ENCODE measurements around the gene MEGF8. TPM values are rescaled to one million over a fixed set of nuclear protein-coding genes. Genes with fewer than 3 reads are reported as not detected.

The MEGF8 gene
- total RNA-seq, 1 donor from 2014 or later = 30.2 TPM

DNA sequence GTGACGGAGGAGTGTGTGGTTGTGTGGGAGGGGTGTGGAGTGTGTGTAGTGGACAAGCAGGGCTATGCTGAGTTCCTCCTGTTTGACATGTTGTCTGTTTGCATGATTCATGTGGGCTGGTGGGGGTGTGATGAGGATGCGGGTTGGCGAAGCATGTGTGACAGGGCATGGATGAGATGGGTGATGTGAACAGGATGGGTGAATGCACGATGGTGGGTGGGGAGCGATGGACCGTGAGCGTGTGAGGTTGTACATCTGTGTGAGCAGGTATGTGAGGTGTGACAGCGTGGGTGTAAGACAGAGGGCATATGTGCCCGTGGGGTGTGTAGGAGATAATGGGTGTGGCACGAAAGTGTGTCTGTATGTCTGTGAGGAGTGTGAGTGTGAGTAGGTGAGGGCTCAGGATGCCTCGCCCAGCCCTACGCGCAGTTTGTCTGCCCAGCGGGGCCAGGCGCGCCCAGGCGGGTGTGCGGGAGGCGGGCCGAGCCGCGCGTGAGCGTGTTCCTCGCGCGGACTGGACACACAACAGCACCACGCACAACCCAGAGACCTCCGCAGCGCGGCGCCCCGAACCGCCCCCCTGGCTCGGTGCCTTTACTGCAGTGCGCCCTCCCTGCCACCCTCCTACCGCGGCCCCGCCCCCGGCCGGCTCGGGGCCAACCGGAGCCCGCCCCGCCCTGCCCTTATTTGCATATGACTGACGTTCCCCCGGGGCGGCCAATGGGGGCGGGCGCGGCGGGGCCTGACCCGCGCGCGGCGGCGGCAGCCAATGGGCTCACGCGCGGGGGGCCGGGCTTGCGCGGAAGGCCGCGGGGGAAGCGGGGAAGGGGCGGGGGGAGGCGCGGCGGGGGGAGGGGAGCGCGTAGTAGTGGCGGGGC is 42.0 kb upstream of the MEGF8 start:
- H3K4me3 ChIP-seq (ENCODE audit: low read depth, low read length) = peak overlapping the region; percentile 53
- TF ChIP-seq, protein P1, sequence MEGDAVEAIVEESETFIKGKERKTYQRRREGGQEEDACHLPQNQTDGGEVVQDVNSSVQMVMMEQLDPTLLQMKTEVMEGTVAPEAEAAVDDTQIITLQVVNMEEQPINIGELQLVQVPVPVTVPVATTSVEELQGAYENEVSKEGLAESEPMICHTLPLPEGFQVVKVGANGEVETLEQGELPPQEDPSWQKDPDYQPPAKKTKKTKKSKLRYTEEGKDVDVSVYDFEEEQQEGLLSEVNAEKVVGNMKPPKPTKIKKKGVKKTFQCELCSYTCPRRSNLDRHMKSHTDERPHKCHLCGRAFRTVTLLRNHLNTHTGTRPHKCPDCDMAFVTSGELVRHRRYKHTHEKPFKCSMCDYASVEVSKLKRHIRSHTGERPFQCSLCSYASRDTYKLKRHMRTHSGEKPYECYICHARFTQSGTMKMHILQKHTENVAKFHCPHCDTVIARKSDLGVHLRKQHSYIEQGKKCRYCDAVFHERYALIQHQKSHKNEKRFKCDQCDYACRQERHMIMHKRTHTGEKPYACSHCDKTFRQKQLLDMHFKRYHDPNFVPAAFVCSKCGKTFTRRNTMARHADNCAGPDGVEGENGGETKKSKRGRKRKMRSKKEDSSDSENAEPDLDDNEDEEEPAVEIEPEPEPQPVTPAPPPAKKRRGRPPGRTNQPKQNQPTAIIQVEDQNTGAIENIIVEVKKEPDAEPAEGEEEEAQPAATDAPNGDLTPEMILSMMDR (conservative IDR thresholded peaks at IDR 0.05; ENCODE audit: low read depth, low read length) = no peak
- no peak for DNase-seq (ENCODE audit: low read depth)

DNA sequence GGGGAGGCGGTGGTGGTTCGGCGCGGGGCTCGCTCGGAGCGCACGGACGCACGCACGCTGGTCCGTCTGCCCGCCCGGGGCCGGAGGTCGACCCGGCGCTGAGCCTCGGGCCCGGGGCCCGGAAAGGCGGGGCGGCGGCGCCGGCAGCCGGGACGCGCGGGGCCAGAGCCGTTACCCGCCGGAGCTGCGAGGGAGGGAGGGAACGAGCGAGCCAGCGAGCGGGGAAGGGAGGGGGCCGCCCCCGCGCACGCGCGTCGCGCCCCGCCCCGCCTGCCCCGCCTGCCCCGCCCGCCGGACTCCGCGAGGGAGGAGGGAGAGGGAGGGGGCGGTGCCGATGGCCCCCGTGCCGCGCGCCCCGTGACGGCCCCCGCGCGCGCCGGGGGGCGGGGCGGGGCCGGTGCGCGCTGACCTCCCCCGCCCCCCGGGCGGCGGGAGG is 41.4 kb upstream of the MEGF8 start:
- H3K4me3 ChIP-seq (ENCODE audit: low read depth, low read length) = peak overlapping the region; percentile 26
- TF ChIP-seq, protein P1 (conservative IDR thresholded peaks at IDR 0.05; ENCODE audit: low read depth, low read length) = no peak
- no peak for DNase-seq (ENCODE audit: low read depth)

DNA sequence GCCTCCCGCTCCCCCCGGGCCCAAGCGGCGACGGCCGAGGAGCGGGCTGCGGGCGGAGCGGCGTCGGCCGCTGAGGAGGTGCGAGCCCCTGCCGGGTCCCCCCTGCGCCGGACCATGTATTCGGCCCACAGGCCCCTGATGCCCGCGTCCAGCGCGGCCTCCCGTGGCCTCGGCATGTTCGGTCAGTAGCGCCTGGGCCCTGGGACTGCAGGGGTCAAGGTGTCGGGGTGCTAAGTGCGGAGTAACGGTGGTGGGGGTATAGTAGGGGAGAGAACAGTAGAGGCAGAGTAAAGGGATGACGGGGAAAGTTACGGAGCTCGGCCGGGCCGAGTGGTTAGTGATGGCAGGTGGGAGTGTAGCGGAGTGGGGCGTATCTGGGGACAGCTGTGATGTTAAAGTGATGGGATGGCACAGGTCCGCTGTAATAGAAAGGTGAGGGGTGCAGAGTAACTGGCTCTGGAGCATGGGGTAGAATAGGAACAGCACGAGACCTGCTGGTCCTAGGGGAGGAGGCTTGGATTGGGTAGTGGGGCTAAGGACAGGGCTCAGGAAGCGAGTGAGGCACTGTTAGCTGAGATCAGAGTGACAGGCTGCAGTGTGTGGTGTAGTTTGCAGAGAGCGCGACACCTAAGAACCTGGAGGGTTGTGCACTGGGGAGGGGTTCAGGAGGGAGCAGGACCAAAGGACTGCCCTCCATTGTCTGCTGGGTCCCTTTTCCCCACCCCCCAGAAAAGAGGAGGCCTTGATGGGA is 40.7 kb upstream of the MEGF8 start:
- no peak for DNase-seq (ENCODE audit: low read depth)
- TF ChIP-seq, protein P1 (conservative IDR thresholded peaks at IDR 0.05; ENCODE audit: low read depth, low read length) = no peak
- H3K4me3 ChIP-seq (ENCODE audit: low read depth, low read length) = peak overlapping the region; percentile 76

DNA sequence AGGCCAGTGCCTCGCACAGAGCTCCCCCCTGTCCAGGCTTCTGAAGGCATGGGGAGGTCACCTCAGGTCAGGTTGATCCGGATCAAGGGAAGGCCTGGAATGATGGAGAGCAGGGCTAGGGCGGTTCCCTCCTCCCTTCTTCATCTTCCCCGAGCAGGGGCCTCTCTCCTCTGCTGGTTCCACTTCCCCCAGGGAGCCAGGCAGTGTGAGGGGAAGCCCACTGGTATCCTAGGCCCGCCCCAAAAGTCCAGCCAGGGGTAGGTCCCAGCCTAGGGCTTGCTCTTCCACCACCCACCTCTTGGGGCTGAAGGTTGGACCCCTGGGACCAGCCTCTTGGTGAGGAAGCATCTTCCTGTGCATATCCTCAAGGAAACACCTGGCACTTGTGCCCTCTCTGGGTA is 39.9 kb upstream of the MEGF8 start:
- peak overlapping the region; percentile 76 for H3K4me3 ChIP-seq (ENCODE audit: low read depth, low read length)
- TF ChIP-seq, protein P1 (conservative IDR thresholded peaks at IDR 0.05; ENCODE audit: low read depth, low read length) = no peak
- DNase-seq (ENCODE audit: low read depth) = no peak

DNA sequence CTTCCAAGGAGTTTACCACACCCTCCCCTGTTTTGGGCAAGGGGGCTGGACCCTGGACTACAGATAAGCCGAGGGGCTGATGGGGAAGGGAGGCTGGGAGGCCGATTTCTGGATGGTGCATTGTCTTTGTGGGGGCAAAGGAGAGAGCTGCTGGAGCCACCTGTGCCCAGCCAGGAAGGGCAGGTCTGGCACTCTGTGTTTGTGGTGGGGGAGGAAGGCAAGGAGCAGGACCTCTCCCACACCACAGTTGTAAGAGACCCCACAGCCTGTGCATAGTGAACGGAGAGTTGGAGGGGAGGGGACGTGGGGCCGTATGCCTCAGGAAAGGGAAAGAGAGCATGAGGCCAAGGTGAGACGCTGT is 39.5 kb upstream of the MEGF8 start:
- TF ChIP-seq, protein P1 (conservative IDR thresholded peaks at IDR 0.05; ENCODE audit: low read depth, low read length) = no peak
- no peak for DNase-seq (ENCODE audit: low read depth)
- peak overlapping the region; percentile 76 for H3K4me3 ChIP-seq (ENCODE audit: low read depth, low read length)

DNA sequence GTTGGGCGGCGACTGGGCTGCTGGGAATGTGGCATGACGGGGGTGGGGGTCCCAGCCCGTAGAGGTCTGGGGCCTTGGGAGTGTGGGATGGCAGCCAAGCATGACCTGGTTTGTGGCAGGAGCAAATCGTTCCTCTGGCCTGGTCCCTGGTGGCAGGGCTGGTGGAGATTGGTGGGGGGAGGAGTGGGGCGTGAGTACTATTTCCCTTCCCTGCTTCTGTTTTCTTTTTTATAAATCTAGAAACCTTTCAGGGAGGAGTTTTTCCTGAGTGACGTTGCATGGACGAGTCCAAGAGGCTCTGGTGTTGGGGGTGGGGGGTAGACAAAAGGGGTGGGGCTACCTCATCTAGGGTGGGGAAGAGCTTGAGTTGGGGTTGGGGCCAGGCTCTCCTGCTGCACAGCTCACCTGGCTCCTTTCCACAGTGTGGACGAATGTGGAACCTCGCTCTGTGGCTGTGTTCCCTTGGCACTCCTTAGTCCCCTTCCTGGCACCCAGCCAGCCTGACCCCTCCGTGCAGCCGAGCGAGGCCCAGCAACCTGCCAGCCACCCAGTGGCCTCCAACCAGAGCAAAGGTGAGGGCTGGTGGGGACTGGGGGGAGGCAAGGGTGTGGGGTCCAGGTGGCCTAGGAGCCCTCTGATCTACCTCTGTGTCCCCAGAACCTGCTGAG is 39.0 kb upstream of the MEGF8 start:
- peak overlapping the region; percentile 76 for H3K4me3 ChIP-seq (ENCODE audit: low read depth, low read length)
- TF ChIP-seq, protein P1 (conservative IDR thresholded peaks at IDR 0.05; ENCODE audit: low read depth, low read length) = no peak
- DNase-seq (ENCODE audit: low read depth) = no peak
